Measurements from ENCODE around the gene ARHGAP8.

DNA sequence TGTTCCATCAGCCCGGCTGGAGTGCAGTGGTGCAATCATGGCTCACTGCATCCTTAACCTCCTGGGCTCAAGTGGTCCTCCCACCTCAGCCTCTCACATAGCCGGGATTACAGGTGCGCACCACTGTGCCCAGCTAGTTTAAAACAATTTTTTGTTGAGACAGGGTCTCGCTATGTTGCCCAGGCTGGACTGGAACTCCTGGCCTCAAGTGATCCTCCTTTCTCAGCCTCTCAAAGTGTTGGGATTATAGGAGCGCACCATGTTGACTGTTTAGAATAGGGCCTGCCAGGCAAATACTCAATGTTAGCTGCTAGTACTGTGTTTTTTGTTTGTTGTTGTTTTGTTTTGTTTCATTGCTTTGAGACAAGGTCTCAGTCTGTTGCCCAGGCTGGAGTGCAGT lies 66.4 kb downstream of the ARHGAP8 start:
- TF ChIP-seq POLR2AphosphoS5 (IDR thresholded peaks at IDR 0.05; ENCODE audit: low read depth) (no peak), SPI1 (IDR thresholded peaks at IDR 0.05; ENCODE audit: borderline replicate concordance, low read depth) (no peak)
- TF ChIP-seq, protein P1, sequence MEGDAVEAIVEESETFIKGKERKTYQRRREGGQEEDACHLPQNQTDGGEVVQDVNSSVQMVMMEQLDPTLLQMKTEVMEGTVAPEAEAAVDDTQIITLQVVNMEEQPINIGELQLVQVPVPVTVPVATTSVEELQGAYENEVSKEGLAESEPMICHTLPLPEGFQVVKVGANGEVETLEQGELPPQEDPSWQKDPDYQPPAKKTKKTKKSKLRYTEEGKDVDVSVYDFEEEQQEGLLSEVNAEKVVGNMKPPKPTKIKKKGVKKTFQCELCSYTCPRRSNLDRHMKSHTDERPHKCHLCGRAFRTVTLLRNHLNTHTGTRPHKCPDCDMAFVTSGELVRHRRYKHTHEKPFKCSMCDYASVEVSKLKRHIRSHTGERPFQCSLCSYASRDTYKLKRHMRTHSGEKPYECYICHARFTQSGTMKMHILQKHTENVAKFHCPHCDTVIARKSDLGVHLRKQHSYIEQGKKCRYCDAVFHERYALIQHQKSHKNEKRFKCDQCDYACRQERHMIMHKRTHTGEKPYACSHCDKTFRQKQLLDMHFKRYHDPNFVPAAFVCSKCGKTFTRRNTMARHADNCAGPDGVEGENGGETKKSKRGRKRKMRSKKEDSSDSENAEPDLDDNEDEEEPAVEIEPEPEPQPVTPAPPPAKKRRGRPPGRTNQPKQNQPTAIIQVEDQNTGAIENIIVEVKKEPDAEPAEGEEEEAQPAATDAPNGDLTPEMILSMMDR (IDR thresholded peaks at IDR 0.05; ENCODE audit: insufficient read depth, low read length), result no peak
- TF ChIP-seq, protein P2, sequence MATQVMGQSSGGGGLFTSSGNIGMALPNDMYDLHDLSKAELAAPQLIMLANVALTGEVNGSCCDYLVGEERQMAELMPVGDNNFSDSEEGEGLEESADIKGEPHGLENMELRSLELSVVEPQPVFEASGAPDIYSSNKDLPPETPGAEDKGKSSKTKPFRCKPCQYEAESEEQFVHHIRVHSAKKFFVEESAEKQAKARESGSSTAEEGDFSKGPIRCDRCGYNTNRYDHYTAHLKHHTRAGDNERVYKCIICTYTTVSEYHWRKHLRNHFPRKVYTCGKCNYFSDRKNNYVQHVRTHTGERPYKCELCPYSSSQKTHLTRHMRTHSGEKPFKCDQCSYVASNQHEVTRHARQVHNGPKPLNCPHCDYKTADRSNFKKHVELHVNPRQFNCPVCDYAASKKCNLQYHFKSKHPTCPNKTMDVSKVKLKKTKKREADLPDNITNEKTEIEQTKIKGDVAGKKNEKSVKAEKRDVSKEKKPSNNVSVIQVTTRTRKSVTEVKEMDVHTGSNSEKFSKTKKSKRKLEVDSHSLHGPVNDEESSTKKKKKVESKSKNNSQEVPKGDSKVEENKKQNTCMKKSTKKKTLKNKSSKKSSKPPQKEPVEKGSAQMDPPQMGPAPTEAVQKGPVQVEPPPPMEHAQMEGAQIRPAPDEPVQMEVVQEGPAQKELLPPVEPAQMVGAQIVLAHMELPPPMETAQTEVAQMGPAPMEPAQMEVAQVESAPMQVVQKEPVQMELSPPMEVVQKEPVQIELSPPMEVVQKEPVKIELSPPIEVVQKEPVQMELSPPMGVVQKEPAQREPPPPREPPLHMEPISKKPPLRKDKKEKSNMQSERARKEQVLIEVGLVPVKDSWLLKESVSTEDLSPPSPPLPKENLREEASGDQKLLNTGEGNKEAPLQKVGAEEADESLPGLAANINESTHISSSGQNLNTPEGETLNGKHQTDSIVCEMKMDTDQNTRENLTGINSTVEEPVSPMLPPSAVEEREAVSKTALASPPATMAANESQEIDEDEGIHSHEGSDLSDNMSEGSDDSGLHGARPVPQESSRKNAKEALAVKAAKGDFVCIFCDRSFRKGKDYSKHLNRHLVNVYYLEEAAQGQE (IDR thresholded peaks at IDR 0.05; ENCODE audit: insufficient replicate concordance, low read depth), result no peak

All from HL-60 (cell line).